HG02973 (cell line): ENCODE results near the gene TSSK2.
"Not testable (repeated sequence)": the region's sequence is repeated elsewhere in the genome, so short reads cannot be mapped to it uniquely, and the experiment has no call there.

Experiments used
- ATAC-seq: cut with Tn5 transposase; IDR thresholded peaks from one replicate; pipeline ENCODE4 v1.9.1; 2021; ENCODE audit warnings: moderate library complexity; ENCODE audit not compliant: unreplicated experiment

Gene TSSK2

GRCh38 chr22:19138217-19139000 is 7.3 kb downstream of the TSSK2 start:
- no peak for ATAC-seq

GRCh38 chr22:19139001-19139356 is 7.9 kb downstream of the TSSK2 start:
- ATAC-seq = no peak

- no peak for ATAC-seq
These were observed 8.9 kb downstream of the TSSK2 start for GRCh38 chr22:19139974-19140373.

GRCh38 chr22:19142394-19142793 is 11.3 kb downstream of the TSSK2 start:
- ATAC-seq = no peak

- no peak for ATAC-seq
These were observed 12.1 kb downstream of the TSSK2 start for GRCh38 chr22:19143212-19143611.

GRCh38 chr22:19143967-19144400 is 12.9 kb downstream of the TSSK2 start:
- no peak for ATAC-seq

GRCh38 chr22:19146215-19146968 is 15.3 kb downstream of the TSSK2 start:
- no peak for ATAC-seq

GRCh38 chr22:19147195-19147780 is 16.2 kb downstream of the TSSK2 start:
- ATAC-seq = no peak

GRCh38 chr22:19148417-19149046 is 17.4 kb downstream of the TSSK2 start:
- no peak for ATAC-seq

GRCh38 chr22:19149047-19149883 is 18.2 kb downstream of the TSSK2 start:
- no peak for ATAC-seq

- no peak for ATAC-seq
These were observed 18.9 kb downstream of the TSSK2 start, which contains the start of gene GSC2 for GRCh38 chr22:19149991-19150390. Gene GSC2 (minus strand): TSS chr22:19150292. CDS start chr22:19150283, 9 bp downstream.

- ATAC-seq = no peak
These were observed 19.6 kb downstream of the TSSK2 start for GRCh38 chr22:19150482-19151328.

GRCh38 chr22:19151329-19152191 is 20.5 kb downstream of the TSSK2 start:
- no peak for ATAC-seq

GRCh38 chr22:19152942-19153883 is 22.1 kb downstream of the TSSK2 start:
- no peak for ATAC-seq

- not testable (repeated sequence) for ATAC-seq
These were observed 25.0 kb downstream of the TSSK2 start for GRCh38 chr22:19156109-19156508.

GRCh38 chr22:19158649-19159048 is 27.5 kb downstream of the TSSK2 start:
- ATAC-seq = not testable (repeated sequence)

- ATAC-seq = no peak
These were observed 33.3 kb downstream of the TSSK2 start for GRCh38 chr22:19164425-19164824.
